ENCODE data around the gene TNFRSF13B. TPM values are rescaled to one million over a fixed set of nuclear protein-coding genes. Genes with fewer than 3 reads are reported as not detected.

The TNFRSF13B gene
- total RNA-seq, 1 donor from 2014 or later, result not detected

Other genes with a start within 250 kb of the TNFRSF13B start
- 122 and 160 TPM in 2 replicates for gene MPRIP, start 70.3 kb upstream of the TNFRSF13B start, total RNA-seq
- 2.0 and 2.3 TPM in 2 replicates for gene PLD6, start 234.2 kb upstream of the TNFRSF13B start, total RNA-seq